GM12872 (cell line): ENCODE measurements around the gene RERE.

ENCODE experiments used
- TF ChIP-seq, protein P1 (sequence below): IDR thresholded peaks from 3 replicates; pipeline ENCODE4 v1.5.1; 2011; ENCODE audit warnings: low read depth, mild to moderate bottlenecking, low read length, moderate library complexity; ENCODE audit not compliant: insufficient read depth

The RERE gene

GRCh38 chr1:8810987-8811386, 6.5 kb downstream of the RERE start:
- TF ChIP-seq, protein P1, sequence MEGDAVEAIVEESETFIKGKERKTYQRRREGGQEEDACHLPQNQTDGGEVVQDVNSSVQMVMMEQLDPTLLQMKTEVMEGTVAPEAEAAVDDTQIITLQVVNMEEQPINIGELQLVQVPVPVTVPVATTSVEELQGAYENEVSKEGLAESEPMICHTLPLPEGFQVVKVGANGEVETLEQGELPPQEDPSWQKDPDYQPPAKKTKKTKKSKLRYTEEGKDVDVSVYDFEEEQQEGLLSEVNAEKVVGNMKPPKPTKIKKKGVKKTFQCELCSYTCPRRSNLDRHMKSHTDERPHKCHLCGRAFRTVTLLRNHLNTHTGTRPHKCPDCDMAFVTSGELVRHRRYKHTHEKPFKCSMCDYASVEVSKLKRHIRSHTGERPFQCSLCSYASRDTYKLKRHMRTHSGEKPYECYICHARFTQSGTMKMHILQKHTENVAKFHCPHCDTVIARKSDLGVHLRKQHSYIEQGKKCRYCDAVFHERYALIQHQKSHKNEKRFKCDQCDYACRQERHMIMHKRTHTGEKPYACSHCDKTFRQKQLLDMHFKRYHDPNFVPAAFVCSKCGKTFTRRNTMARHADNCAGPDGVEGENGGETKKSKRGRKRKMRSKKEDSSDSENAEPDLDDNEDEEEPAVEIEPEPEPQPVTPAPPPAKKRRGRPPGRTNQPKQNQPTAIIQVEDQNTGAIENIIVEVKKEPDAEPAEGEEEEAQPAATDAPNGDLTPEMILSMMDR, result no peak

- TF ChIP-seq, protein P1, result no peak
These were observed 8.1 kb downstream of the RERE start for GRCh38 chr1:8809342-8809736.

GRCh38 chr1:8807004-8807403, 10.4 kb downstream of the RERE start:
- TF ChIP-seq, protein P1, result no peak

GRCh38 chr1:8800416-8800815, 17.0 kb downstream of the RERE start:
- TF ChIP-seq, protein P1, result no peak

DNA sequence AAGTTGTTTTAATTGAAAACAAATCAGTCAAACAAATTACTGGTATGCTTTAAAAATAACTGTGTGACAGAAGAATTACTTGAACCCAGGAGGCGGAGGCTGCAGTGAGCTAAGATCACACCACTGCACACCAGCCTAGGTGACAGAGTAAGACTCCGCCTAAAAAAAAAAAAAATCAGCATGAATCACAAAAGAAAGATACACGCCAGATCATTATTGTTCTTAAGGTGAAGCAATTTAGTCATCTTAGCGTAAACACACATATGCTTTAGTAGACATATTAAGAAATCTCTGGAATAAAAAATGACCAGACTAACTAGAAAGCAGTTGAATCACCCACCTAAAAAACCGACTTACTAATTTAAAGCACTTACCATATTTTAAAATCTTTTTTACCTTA, 20.2 kb downstream of the RERE start:
- TF ChIP-seq, protein P1, result no peak

DNA sequence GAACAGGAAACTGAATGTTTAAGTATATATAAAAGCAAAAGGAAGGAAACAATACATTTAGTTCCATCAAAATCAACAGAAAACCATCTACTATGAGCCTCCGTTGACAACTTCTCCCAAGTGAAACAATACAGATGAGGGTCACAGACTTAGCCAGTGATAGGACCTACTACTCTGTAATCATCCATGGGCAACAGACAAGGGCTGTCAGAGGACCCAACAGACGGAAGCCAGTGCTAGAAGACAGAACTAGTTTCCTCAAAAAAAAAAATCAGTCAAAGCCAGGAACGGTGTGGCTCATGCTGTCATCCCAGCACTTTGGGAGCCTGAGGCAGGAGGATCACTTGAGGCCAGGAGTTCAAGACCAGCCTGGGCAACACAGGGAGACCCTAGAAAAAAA, 20.6 kb downstream of the RERE start:
- TF ChIP-seq, protein P1, result no peak

- TF ChIP-seq, protein P1, result no peak; the same call in 2 of the 3 replicates
These were observed 22.8 kb downstream of the RERE start for GRCh38 chr1:8794605-8795004.

DNA sequence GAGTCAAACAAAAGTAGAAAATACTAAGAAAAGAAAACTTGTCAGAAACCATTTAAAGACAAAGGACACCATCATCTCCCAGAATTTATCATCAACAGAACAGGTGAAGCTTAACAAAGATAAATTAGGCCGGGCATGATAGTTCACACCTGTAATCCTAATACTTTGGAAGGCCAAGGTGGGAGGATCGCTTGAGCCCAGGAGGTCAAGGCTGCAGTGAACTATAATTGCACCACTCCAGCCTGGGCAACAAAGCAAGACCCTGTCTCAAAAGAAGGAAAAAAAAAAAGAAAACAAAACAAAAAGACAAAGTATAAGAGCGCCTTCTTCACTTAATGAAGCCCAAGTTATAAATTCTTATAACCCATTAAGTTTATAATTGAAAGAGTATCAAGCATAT, 25.6 kb downstream of the RERE start:
- TF ChIP-seq, protein P1, result no peak
